GM18907 (cell line): ENCODE measurements around the gene GLRB.
"Not testable (repeated sequence)": the region's sequence is repeated elsewhere in the genome, so short reads cannot be mapped to it uniquely, and the experiment has no call there.

ENCODE experiments used
- ATAC-seq: cut with Tn5 transposase; IDR thresholded peaks from one replicate; pipeline ENCODE4 v1.9.1; 2021; ENCODE audit warnings: mild to moderate bottlenecking, moderate library complexity; ENCODE audit not compliant: unreplicated experiment

Gene GLRB

DNA sequence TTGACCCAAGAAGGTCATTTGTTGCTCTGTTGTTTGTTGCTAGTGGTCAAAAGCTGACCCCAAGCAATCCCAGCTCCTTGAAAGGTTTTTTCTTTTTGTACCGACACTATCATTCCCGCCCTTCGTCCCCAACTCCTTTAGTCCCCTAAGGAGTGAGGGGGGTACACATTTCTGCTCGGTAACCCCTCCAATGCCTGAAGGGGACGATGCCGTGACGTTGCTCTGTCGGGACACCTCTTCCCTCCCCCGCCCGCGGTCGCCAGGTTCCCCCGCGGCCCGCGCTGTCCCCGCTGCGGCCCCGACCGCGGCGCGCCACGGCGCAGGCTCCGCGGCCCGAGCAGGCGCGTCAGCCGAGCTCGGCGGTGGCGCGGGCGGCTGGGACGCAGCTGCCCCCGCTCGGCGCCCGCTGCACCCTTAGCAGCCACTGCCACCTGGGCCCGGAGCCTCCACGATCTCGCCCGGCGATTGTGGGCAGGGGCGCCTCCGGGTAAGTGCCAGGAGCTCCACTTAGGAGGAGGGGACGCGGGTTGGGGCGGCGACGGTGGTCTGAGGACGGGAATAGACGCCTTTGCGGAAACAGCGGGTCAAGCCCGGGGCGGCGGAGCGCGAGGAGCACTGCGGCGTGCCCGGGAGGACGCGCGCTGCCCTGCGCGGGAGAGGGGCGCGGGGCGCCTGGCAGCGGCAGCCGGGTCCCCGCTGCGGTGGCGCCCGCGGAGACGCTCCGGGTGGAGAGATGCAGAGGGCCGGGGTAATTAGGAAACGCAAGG lies at the start of gene GLRB:
Gene GLRB, plus strand, starts transcription at position 340 of the 767 bp plus-strand sequence. CDS start 1,875 bp downstream, outside the sequence.
- ATAC-seq = no peak

GRCh38 chr4:157035471-157035870 lies 40.5 kb upstream of the GLRB start:
- ATAC-seq = no peak

- no peak for ATAC-seq
Observed at GRCh38 chr4:157040405-157040804, 35.5 kb upstream of the GLRB start.

- no peak for ATAC-seq
Observed at GRCh38 chr4:157043131-157043530, 32.8 kb upstream of the GLRB start.

- peak; percentile 87 for ATAC-seq
Observed at GRCh38 chr4:157045507-157046127, 30.3 kb upstream of the GLRB start.

GRCh38 chr4:157048248-157048647 lies 27.7 kb upstream of the GLRB start:
- no peak for ATAC-seq

GRCh38 chr4:157050561-157050960 lies 25.4 kb upstream of the GLRB start:
- ATAC-seq = no peak

- no peak for ATAC-seq
Observed at GRCh38 chr4:157052429-157053040, 23.4 kb upstream of the GLRB start.

DNA sequence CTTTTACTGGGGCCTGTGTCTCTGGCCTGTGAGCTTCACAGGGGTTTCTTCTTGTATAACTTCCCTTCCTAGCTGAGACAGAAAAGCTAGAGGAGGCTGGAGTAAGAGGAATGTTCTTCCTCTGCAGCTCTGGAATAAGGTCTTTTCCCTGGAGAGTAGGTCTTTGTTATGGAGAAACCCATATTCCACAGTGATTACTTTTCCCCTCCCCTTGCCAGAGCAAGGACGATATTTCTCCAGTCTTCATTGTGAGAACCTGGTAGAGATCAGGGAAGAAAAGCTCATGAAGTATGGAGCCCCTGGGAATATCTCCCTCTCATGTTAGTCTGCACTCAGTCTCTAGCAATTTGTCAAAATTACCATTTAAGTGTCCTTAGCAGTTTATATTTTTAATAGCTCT lies 18.7 kb upstream of the GLRB start:
- no peak for ATAC-seq

GRCh38 chr4:157058899-157059298 lies 17.1 kb upstream of the GLRB start:
- ATAC-seq = not testable (repeated sequence)

GRCh38 chr4:157072002-157072401 lies 3.9 kb upstream of the GLRB start:
- ATAC-seq = no peak

DNA sequence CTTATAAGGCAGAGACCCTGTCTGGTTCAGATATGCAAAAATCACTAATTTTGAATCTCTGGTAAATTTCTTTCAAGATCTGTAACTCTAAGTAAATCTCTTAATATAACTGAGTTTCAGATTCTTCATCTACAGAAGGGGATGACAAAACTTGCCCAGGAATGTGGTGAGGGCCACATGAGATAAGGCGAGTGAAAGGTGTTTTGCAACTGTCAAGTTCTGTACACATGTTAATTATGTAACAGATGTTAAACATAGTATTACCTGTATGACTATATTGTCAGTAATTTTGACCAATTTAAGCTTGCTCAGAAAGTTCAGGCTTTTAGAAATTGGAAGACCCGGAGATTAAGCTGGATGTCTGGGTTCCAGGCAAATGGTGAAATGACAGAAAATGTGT lies 549 bp upstream of the GLRB start:
- no peak for ATAC-seq

GRCh38 chr4:157076578-157076947 lies 613 bp downstream of the GLRB start:
- ATAC-seq = no peak

DNA sequence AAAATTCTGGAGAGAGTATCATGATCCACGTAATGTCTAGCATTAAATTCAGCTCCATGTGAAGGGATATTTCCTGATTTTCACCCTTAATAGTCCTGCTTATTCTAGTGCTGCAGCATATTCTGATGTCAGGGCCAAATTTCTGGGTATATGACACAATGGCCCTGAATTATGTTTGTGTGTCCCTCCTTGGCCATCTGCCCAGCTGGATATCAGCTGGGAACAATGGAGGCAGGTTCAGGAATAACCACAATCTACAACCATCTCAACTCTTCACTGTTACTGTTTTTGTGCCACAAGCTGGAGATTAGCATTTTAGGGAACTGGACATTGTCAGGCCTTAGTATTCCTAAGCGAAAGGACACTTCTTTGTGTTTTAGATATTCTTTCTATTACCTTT lies 3.5 kb downstream of the GLRB start:
- ATAC-seq = no peak

DNA sequence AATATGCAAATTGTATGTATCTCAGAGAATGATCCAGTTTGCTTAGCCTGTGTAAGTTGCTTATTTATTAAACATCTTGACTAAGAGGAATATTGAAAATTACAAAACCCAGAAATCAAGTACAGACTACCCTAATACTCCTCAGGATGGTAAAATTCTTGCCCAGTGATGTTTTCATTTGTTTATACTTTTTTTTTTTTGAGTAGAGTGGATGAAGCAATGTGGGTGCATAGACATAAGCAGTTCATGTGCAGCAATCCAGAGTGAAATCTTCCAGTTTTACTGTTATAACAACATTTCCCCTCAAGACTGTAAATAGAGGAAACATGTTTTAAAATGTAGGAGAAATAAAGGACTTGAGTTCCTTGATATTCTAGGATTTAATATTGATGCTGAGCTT lies 4.7 kb downstream of the GLRB start:
- no peak for ATAC-seq

DNA sequence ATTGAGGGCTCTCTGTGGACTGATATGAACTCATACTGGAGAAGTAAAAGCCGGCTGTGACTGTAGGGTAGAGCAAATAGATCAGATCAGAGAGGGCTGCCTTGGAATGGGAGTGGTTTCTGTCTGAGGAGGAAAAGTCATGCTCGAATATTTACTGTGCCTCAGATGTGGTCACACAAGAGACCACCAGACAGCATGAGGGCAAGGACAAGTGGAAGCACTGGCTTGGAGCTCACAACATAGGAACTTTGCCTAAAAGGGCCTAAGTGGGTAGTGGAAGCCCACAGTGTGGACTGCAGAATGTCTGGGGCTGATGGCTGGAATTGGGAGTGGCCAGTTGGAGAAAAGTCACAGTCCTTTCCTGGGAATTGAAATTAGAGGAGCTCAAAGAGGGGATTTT lies 19.8 kb downstream of the GLRB start:
- ATAC-seq = no peak

DNA sequence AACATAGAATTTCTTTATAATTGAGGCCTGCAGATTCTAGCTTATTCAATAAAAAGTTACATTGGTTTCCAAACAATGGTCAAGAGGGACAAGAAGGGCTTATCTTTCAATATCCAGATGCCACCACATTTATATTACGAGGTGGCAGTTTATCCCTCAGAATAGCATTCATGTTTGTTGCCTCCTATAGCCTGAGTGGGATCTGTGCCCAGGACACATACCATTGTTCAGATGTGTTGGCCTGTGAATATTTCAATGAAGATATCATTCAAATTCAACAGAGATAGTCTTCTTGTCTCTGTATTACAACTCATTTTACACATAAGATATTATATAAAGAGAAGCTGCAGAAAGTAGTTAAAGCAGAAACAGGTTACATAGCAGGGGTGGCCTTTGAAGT lies 20.5 kb downstream of the GLRB start:
- no peak for ATAC-seq

GRCh38 chr4:157099506-157099905 lies 23.6 kb downstream of the GLRB start:
- no peak for ATAC-seq

DNA sequence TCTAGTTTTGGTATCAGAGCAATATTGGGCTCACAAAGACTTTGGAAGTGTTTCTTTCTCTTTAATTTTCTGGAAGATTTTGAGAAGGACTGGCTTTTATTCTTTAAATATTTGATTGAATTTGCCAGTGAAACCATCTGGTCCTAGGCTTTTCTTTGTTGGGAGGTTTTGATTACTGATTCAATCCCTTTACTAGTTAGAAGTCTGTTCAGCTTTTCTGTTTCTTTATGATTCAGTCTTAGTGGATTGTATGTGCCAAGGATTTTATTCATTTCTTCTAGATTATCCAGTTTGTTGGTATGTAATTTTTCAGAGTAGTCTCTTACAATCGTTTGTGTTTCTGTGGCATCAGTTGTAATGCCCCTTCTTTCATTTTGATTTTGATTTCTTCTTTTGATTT lies 28.6 kb downstream of the GLRB start:
- no peak for ATAC-seq

DNA sequence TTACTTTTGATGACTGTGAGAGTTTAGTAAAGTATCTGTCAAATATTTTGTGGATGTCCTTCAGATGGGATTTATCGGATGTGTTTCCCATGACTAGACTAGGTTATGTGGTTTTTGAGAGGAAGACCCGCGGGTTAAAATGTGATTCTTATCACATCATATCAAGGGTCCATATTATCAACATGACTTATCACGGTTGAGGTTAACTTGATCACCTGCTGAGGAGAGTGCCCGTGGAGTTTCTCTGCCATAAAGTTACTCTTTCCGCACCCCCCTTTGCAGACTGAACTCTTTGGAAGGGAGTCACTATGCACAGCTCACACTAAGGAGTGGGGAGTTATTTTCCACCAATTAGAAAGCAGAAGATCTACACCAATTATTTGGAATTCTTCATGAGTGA lies 38.7 kb downstream of the GLRB start:
- no peak for ATAC-seq

- no peak for ATAC-seq
Observed at GRCh38 chr4:157115613-157116335, 39.8 kb downstream of the GLRB start.

- ATAC-seq = no peak
Observed at GRCh38 chr4:157121401-157121800, 45.5 kb downstream of the GLRB start.
